K562 (cell line): ENCODE data around the gene RHD.

Experiments used
- ATF3 ChIP-seq, 2 experiments: fragments of 450-650 bp in 1 of 2; sonication (generic) in 1 of 2; formaldehyde crosslinking in 1 of 2; IDR thresholded peaks in 1 of 2; conservative IDR thresholded peaks in 1 of 2; 2 replicates each; pipeline versions ENCODE4 v1.6.1 to v1.8.1; 2016 to 2023; ENCODE audit warnings: mild to moderate bottlenecking in 2 of 2, moderate library complexity in 2 of 2, inconsistent platforms in 1 of 2, missing genetic modification reagents in 1 of 2
- CBX1 ChIP-seq: sonication (generic); IDR thresholded peaks from 2 replicates; pipeline ENCODE4 v1.6.1; 2016; ENCODE audit warnings: antibody characterized with exemption, low read depth, mild to moderate bottlenecking
- CREB1 ChIP-seq, 2 experiments: sonication (generic) in 1 of 2; formaldehyde crosslinking in 1 of 2; IDR thresholded peaks; 2 replicates each; pipeline versions ENCODE4 v1.6.1 to v1.8.0; 2012 to 2022; ENCODE audit warnings: inconsistent platforms in 1 of 2, mild to moderate bottlenecking in 1 of 2, missing genetic modification reagents in 1 of 2, moderate library complexity in 1 of 2
- CTCF ChIP-seq, 3 experiments: IDR thresholded peaks in 2 of 3; conservative IDR thresholded peaks in 1 of 3; 2 replicates each; pipeline ENCODE4 v1.5.1; 2011 to 2012; ENCODE audit warnings: low read length in 3 of 3, mild to moderate bottlenecking in 3 of 3, control low read depth in 2 of 3, improper control_type of control experiment in 1 of 3, inconsistent platforms in 1 of 3, low read depth in 1 of 3, mixed read lengths in 1 of 3, moderate library complexity in 1 of 3; ENCODE audit not compliant: insufficient read depth in 2 of 3
- E2F4 ChIP-seq: sonication (generic); formaldehyde crosslinking; IDR thresholded peaks from 2 replicates; pipeline ENCODE4 v1.8.0; 2022; ENCODE audit warnings: mild to moderate bottlenecking, low read depth, missing genetic modification reagents
- NONO ChIP-seq, 2 experiments: fragments of 200-400 bp in 1 of 2; fragments of 450-650 bp in 1 of 2; formaldehyde crosslinking in 1 of 2; IDR thresholded peaks; 2 replicates each; pipeline ENCODE4 v1.6.1; 2017; ENCODE audit warnings: low read depth in 2 of 2, mild to moderate bottlenecking in 2 of 2, moderate library complexity in 2 of 2, low read length in 1 of 2
- NR1H2 ChIP-seq: sonication (generic); formaldehyde crosslinking; IDR thresholded peaks from 2 replicates; pipeline ENCODE4 v1.4.0; 2020; ENCODE audit warnings: mild to moderate bottlenecking, missing genetic modification reagents
- POLR2AphosphoS5 ChIP-seq: IDR thresholded peaks from 2 replicates; pipeline ENCODE4 v1.6.1; 2011; ENCODE audit warnings: mild to moderate bottlenecking, low read depth, low read length, moderate library complexity; ENCODE audit not compliant: control insufficient read depth, insufficient read depth
- ZNF124 ChIP-seq: sonication (generic); formaldehyde crosslinking; IDR thresholded peaks from 2 replicates; pipeline ENCODE4 v1.8.1; 2022; ENCODE audit warnings: missing genetic modification reagents
- ZNF354B ChIP-seq: fragments of 250-450 bp; sonication (Bioruptor Pico); IDR thresholded peaks from 2 replicates; pipeline ENCODE4 v1.4.0; 2020
- TF ChIP-seq, protein P1 (sequence below), 2 experiments: fragments of 450-650 bp; formaldehyde crosslinking in 1 of 2; IDR thresholded peaks; 2 replicates each; pipeline versions ENCODE4 v1.4.0 to v1.6.1; 2014 to 2020; ENCODE audit warnings: mild to moderate bottlenecking in 2 of 2, borderline replicate concordance in 1 of 2, low read depth in 1 of 2

DNA sequence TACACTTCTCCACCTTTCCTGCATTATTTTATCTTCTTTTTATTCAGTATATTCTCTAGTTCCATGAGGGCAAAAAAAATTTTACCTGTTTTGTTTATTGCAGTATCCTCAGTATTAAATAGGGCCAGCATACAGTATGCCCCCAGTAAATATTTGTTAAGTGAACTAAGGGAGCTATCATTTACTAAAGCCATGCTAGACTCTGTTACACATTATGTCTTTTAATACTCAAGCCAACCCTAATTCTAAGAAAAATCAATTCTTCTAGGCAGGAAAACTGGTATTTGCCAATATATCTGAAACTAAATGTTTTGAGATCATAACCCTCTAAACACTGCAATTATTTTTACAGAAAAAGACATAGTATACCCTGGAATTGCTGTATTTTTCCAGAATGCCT lies 84.1 kb downstream of the RHD start:
- TF ChIP-seq CTCF (IDR thresholded peaks at IDR 0.05 in 2 of 3, conservative IDR thresholded peaks at IDR 0.05 in 1 of 3; ENCODE audit: insufficient read depth in 2 of 3, low read depth in 1 of 3, low read length in 3 of 3), result no peak
- no peak for TF ChIP-seq CBX1
- TF ChIP-seq ATF3 (IDR thresholded peaks at IDR 0.05), result no peak
- no peak for TF ChIP-seq ATF3 (CRISPR knock-in tag; conservative IDR thresholded peaks at IDR 0.05)
- no peak for TF ChIP-seq NR1H2 (CRISPR knock-in tag)
- TF ChIP-seq POLR2AphosphoS5, result no peak
- TF ChIP-seq ZNF124 (CRISPR knock-in tag), result no peak
- TF ChIP-seq NONO (IDR thresholded peaks at IDR 0.05; ENCODE audit: low read depth in 2 of 2, low read length in 1 of 2), result no peak
- no peak for TF ChIP-seq CREB1 (IDR thresholded peaks at IDR 0.05)
- no peak for TF ChIP-seq CREB1 (CRISPR knock-in tag; IDR thresholded peaks at IDR 0.05)
- no peak for TF ChIP-seq ZNF354B
- TF ChIP-seq, protein P1, sequence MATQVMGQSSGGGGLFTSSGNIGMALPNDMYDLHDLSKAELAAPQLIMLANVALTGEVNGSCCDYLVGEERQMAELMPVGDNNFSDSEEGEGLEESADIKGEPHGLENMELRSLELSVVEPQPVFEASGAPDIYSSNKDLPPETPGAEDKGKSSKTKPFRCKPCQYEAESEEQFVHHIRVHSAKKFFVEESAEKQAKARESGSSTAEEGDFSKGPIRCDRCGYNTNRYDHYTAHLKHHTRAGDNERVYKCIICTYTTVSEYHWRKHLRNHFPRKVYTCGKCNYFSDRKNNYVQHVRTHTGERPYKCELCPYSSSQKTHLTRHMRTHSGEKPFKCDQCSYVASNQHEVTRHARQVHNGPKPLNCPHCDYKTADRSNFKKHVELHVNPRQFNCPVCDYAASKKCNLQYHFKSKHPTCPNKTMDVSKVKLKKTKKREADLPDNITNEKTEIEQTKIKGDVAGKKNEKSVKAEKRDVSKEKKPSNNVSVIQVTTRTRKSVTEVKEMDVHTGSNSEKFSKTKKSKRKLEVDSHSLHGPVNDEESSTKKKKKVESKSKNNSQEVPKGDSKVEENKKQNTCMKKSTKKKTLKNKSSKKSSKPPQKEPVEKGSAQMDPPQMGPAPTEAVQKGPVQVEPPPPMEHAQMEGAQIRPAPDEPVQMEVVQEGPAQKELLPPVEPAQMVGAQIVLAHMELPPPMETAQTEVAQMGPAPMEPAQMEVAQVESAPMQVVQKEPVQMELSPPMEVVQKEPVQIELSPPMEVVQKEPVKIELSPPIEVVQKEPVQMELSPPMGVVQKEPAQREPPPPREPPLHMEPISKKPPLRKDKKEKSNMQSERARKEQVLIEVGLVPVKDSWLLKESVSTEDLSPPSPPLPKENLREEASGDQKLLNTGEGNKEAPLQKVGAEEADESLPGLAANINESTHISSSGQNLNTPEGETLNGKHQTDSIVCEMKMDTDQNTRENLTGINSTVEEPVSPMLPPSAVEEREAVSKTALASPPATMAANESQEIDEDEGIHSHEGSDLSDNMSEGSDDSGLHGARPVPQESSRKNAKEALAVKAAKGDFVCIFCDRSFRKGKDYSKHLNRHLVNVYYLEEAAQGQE (IDR thresholded peaks at IDR 0.05; ENCODE audit: borderline replicate concordance), result no peak
- TF ChIP-seq, protein P1 (CRISPR knock-in tag; IDR thresholded peaks at IDR 0.05; ENCODE audit: low read depth), result no peak
- no peak for TF ChIP-seq E2F4 (CRISPR knock-in tag)
